ENCODE results near the gene UNC50. TPM values are rescaled to one million over a fixed set of nuclear protein-coding genes. Genes with fewer than 3 reads are reported as not detected.
A peak's percentile ranks its signal among the peaks of the same experiment; 100 is the strongest.

UNC50 gene, protein sequence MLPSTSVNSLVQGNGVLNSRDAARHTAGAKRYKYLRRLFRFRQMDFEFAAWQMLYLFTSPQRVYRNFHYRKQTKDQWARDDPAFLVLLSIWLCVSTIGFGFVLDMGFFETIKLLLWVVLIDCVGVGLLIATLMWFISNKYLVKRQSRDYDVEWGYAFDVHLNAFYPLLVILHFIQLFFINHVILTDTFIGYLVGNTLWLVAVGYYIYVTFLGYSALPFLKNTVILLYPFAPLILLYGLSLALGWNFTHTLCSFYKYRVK
- total RNA-seq, result 10 to 100 TPM; 29.8 to 30.9 TPM

DNA sequence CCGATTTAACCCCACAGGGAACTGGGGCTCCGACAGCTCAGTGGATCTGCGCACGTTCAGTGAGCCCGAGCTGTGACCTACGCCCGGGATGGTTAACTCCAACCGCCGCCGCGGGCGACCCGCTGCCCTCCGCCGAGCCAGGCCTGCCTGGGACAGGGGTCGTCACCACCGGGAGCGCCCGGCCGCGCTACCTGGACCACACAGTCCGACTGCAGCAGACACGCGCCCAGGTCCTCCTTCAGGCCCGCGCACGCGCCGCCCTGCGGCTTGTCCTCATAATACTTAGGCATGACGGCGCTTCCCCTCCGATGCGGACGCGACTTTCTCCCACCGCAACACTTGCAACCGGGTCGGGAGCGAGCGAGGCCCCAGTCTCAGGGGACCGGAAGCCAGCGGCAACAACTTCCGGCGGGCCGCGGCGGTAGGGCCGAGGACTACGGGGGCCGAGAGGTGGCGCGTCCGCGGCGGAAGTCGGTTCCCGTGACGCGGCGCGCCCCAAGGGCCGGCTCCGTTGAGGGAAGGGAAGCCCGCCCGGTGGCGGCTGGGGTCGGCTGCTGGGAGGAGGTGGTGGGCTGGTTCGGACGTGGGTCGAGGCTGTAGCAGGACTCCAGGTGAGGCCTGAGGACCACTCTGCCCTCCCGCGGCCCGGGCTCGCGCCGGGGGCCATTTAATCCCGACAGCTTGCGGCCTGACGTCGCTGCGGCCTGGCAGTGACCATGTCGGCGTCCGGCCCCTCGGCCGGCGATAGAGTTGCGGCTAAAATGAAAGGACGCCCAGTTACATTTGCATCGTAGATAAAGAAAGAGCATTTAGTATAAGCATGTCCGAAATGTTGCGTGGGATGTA, at the start of gene UNC50, which contains the start of gene COA5:
Gene UNC50 (plus strand): TSS at position 474 of the 846 bp plus-strand sequence. CDS start 1,171 bp downstream, outside the sequence.
Gene COA5 (minus strand): TSS at position 397 of the 846 bp plus-strand sequence. CDS start 107 bp downstream, at position 290.
- Mint-ChIP-seq H3K4me1 (peaks cover 51% of the 10 kb centered on the region), H3K9me3 (no peaks in the 10 kb centered on the region), H3K27me3 (no peaks in the 10 kb centered on the region), H3K4me3 (peak within 1 kb of the TSS; percentile 83), H3K36me3 (peaks cover 22% of the 10 kb centered on the region), H3K27ac (peak within 1 kb of the TSS; percentile 84)
- peak; percentile 94 for DNase-seq

DNA sequence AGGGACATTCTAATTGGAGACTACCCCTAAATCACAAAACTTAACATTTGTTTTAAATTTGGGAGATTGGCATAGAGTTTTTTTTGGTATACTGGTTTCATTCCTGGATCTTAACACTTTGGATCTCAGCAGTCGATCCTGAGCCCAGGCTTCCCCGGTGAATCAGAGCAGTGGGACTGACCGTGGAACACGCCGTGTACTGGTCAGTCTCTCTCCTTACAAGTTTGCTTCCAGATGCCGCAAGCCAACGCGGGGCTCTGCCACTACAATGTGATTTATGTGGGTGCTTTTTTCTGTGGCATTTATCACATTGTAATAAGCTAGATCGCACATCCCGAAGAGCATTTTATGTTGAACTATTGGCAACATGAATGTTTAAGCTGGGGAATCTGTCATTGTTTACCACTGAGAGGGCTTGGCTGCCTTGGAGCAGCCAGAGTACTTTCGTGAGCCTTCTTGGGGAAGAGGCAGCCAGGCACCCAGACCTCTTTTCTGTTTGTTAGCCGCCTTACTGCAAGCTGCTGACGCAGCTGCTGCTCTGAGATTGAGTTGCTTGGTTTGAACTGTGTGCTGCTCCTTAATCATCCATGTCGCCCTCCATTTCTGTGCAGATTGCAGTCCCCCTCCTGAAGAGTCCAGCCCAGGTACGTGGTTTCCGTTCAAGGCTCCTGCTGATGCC, 49.4 kb upstream of the UNC50 start:
- peak overlapping the region; percentile 49 for H3K27ac Mint-ChIP-seq
- H3K9me3 Mint-ChIP-seq, result no peaks in the 10 kb centered on the region
- peaks cover 25% of the 10 kb centered on the region for H3K4me1 Mint-ChIP-seq
- peaks cover 11% of the 10 kb centered on the region for H3K36me3 Mint-ChIP-seq
- no peaks in the 10 kb centered on the region for H3K27me3 Mint-ChIP-seq
- no peak overlapping the region for H3K4me3 Mint-ChIP-seq
- no peak for DNase-seq

DNA sequence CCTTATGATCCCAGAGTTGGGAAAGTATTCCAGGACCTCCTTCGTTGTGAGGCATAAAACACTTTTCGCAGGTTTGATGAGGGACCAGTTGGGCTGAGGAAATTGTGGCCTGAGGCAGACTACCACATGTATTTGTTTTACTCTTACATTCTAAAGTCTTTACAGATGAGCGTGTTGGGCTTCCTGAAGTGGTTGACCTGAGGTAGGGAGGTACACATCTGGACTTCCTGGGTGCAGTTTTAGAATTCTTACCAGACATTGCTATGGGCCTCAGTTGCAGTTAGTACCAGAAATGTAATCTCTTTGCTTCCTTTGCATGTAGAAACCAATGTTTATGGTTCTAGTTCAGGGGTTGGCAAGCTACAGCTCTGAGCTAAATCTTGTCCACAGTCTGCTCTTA, 48.8 kb upstream of the UNC50 start:
- Mint-ChIP-seq H3K4me3 (no peak overlapping the region), H3K27me3 (no peaks in the 10 kb centered on the region), H3K27ac (peak overlapping the region; percentile 49), H3K36me3 (peaks cover 10% of the 10 kb centered on the region), H3K9me3 (no peaks in the 10 kb centered on the region), H3K4me1 (peaks cover 25% of the 10 kb centered on the region)
- no peak for DNase-seq

DNA sequence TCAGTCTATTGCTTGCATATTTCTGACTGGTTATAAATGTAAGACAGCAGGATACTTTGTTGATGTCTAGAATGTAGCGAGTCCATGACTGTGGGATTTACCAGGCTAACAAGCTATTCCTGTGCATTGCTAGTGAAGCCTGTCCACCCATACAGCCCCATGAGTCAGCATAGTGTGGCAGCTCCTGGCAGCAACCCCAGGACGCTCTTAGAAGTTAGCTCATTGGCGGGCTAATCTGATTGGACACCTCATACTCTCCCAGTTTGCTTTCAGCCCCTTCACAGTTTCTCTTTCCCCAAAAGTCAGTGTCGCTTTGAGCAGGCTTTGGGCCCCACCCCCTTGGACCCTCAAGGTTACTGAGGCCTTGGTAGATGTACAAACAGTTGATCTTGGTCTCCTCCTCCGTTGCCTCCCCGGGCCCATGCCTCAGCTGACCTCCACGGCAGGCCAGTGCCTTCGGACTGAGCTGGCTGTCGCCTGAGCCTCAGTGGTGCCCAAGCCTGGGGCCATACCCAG, 48.1 kb upstream of the UNC50 start:
- no peak overlapping the region for H3K4me3 Mint-ChIP-seq
- peak overlapping the region; percentile 49 for H3K27ac Mint-ChIP-seq
- H3K27me3 Mint-ChIP-seq, result no peaks in the 10 kb centered on the region
- H3K4me1 Mint-ChIP-seq, result peaks cover 28% of the 10 kb centered on the region
- no peaks in the 10 kb centered on the region for H3K9me3 Mint-ChIP-seq
- peaks cover 8% of the 10 kb centered on the region for H3K36me3 Mint-ChIP-seq
- DNase-seq, result no peak

DNA sequence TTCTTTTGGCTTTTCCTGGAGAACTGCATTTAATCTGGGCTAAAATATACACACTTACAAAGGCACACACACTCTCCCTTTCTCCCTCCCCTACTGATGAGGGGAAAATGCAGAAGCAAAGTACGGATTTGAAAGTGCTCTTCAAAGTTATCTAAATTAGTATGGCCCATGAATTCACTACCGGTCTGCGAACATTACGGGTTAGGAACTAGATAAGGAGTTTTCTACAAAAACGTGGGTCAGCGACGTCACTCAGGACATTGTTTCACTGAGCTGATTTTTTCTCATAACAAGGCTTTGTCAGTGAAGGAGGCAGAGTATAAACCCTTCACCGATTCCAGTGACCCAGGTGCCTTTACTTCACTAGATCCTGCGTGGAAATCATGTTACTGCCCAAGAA, 47.4 kb upstream of the UNC50 start:
- H3K4me1 Mint-ChIP-seq, result peaks cover 29% of the 10 kb centered on the region
- H3K36me3 Mint-ChIP-seq, result peaks cover 8% of the 10 kb centered on the region
- H3K9me3 Mint-ChIP-seq, result no peaks in the 10 kb centered on the region
- H3K4me3 Mint-ChIP-seq, result no peak overlapping the region
- H3K27ac Mint-ChIP-seq, result peak overlapping the region; percentile 49
- H3K27me3 Mint-ChIP-seq, result no peaks in the 10 kb centered on the region
- DNase-seq, result no peak

DNA sequence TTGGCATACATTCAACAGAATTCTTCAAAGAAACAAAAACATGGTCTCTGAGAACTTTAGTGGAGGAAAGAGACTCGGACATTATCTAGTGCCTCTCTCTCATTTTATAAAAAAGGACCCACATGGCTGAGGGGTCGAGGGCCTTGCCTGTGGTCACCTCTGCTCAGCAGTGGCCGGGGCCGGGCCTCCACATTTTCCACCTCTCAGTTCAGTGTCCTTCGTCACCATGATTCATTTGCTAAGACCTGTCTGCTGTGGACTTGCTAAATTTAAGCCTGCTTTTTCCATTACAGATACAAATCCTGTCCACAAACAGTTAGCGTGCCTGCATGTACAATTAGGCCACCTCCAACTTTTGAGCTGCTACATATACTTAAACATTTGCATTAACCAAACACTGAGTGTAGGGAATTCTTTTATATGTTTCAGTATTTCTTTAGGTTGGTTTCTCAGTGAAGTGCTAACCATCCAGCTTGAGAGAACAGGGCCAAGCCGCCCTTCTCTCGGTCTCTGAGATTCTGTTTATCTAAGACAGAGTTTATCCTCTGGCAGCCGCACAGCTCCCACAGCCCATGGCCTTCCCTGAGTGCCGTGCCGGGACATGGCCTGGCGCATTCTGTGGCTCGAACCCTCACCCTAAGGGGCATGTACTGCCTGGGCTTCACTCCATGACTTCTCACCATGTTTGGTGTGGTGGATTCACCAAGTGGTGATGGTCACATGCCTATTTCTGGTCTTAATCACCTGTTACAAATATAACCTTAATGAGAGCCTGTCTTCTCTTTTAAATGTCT, 46.3 kb upstream of the UNC50 start:
- DNase-seq, result no peak
- no peak overlapping the region for H3K4me3 Mint-ChIP-seq
- no peaks in the 10 kb centered on the region for H3K27me3 Mint-ChIP-seq
- no peaks in the 10 kb centered on the region for H3K9me3 Mint-ChIP-seq
- H3K4me1 Mint-ChIP-seq, result peaks cover 19% of the 10 kb centered on the region
- no peak overlapping the region for H3K27ac Mint-ChIP-seq
- peaks cover 6% of the 10 kb centered on the region for H3K36me3 Mint-ChIP-seq

DNA sequence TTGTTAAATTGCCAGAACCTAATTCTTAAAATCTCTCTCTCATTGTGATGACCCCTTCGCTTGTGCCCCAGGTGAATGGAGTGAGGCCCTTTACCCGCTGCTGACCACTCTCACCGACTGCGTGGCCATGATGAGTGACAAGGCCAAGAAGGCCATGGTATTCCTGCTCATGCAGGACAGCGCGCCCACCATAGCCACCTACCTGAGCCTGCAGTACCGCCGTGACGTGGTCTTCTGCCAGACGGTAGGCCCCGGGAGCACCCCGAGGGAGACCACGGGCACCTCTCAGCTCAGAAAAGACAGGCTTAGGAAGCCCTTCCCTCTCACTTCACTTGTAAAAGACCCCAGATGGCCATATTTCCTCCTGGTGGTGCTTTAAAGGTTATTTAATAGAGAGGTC, 45.0 kb upstream of the UNC50 start:
- no peak for DNase-seq
- peak overlapping the region; percentile 46 for H3K27ac Mint-ChIP-seq
- no peaks in the 10 kb centered on the region for H3K9me3 Mint-ChIP-seq
- no peaks in the 10 kb centered on the region for H3K27me3 Mint-ChIP-seq
- H3K4me1 Mint-ChIP-seq, result peaks cover 14% of the 10 kb centered on the region
- H3K36me3 Mint-ChIP-seq, result peaks cover 6% of the 10 kb centered on the region
- no peak overlapping the region for H3K4me3 Mint-ChIP-seq

DNA sequence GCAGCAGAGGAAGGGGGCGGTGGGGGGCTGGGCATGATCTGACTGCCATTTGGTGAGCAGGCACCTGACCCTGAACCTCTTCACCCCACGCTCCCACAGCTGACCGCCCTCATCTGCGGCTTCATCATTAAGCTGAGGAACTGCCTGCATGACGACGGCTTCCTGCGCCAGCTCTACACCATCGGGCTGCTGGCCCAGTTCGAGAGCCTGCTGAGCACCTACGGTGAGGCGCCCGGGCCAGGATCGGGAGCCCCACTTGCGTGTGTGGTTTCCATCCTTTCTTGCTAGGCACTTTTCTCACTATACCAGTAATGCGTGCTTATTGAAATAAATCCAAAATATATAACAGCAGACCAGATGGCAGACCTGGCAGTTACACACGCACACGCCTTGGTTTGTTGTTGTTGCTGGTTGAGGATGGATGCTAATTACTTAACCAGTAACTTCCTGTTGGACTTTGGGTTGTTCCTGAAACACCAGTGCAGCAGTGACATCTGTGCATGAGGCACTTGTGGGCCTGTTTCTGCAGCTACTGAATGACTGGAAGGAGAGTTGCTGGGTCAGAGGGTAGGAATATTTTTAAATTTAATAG, 43.8 kb upstream of the UNC50 start:
- Mint-ChIP-seq H3K36me3 (peaks cover 8% of the 10 kb centered on the region), H3K9me3 (no peaks in the 10 kb centered on the region)

DNA sequence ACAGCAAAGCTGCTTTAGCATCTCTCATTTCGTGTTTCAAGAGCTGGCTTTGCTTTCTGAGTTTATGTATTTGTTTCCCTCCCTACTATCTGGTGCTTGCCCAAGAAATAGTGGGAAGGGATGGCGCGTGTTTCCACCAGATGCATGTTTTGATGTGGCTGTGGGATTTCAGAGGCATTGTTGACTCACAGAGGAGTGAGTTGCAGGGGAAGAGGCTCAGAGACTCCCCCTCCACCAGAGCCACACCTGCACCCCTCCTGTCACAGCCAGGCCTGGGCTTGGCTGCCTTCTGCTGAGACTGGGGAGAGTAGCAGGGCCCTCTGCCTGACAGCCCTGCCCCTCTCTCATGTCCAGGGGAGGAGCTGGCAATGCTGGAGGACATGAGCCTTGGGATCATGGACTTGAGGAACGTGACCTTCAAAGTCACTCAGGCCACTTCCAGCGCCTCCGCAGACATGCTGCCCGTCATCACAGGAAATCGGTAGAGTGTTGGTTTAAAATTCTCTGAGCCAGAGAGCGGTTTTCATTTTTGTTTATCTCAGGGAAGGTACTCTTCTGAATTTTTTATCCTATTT, 43.0 kb upstream of the UNC50 start:
- peaks cover 5% of the 10 kb centered on the region for H3K4me1 Mint-ChIP-seq
- H3K27me3 Mint-ChIP-seq, result no peaks in the 10 kb centered on the region
- no peak overlapping the region for H3K27ac Mint-ChIP-seq
- H3K4me3 Mint-ChIP-seq, result no peak overlapping the region
- no peak for DNase-seq
- H3K36me3 Mint-ChIP-seq, result peaks cover 15% of the 10 kb centered on the region
- H3K9me3 Mint-ChIP-seq, result no peaks in the 10 kb centered on the region

More for the DNA sequence above, 43.8 kb upstream of the UNC50 start:
- no peak overlapping the region for H3K27ac Mint-ChIP-seq
- no peak for DNase-seq
- peaks cover 6% of the 10 kb centered on the region for H3K4me1 Mint-ChIP-seq
- no peak overlapping the region for H3K4me3 Mint-ChIP-seq
- no peaks in the 10 kb centered on the region for H3K27me3 Mint-ChIP-seq

DNA sequence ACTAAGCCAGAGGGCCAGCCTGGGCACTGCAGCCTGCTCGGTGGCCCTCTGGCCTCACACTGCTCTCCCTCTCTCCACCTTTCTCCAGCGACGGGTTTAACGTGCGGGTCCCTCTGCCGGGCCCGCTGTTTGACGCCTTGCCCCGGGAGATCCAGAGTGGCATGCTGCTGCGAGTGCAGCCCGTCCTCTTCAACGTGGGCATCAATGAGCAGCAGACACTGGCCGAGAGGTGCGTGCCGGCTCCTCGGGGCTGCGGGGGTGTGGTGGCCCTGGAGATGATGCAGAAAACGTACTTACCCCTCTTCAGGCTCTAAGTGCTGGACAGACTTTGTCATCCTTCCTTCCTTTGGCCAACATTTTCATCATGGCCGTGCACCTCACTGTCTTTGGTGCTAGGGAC, 42.4 kb upstream of the UNC50 start:
- H3K9me3 Mint-ChIP-seq, result no peaks in the 10 kb centered on the region
- DNase-seq, result no peak
- peaks cover 5% of the 10 kb centered on the region for H3K4me1 Mint-ChIP-seq
- no peak overlapping the region for H3K4me3 Mint-ChIP-seq
- H3K36me3 Mint-ChIP-seq, result peaks cover 15% of the 10 kb centered on the region
- H3K27me3 Mint-ChIP-seq, result no peaks in the 10 kb centered on the region
- H3K27ac Mint-ChIP-seq, result no peak overlapping the region

DNA sequence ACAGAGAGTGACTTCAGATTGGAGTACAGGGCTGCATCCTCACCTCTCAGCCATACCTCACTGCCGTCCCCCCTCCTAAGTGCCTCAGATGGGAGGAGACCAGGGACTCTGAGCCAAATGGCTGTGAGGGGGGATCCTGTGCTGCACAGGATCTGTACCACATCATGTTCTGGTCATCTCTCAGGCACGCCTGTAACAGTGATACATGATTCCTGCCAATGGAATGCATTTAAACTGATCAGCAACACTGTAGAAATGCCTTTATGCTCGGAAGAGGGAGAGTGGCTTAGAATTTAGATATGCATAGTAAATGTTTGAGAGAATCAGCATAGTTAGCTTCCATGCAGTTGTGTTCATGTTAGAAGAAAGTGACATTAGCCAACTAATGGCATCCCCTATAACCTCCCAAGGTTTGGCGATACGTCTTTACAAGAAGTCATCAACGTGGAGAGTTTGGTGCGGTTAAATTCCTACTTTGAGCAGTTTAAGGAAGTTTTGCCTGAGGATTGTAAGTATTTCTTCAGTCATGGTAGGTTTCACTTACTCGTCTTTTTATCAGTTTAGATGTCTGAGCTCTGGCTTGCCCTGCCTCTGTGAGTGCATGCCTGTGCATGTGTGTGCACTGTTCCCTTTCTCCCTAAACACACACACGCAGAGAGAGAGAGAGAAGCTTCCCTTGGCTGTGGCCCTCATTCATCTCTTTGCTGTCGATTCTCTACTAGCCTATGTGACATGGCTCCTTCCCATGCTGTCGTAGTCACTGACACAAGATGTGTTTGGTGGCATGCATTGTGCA, 40.0 kb upstream of the UNC50 start:
- DNase-seq, result no peak
- Mint-ChIP-seq H3K27me3 (no peaks in the 10 kb centered on the region), H3K4me1 (peaks cover 5% of the 10 kb centered on the region), H3K36me3 (peaks cover 15% of the 10 kb centered on the region), H3K27ac (no peak overlapping the region), H3K4me3 (no peak overlapping the region), H3K9me3 (no peaks in the 10 kb centered on the region)

DNA sequence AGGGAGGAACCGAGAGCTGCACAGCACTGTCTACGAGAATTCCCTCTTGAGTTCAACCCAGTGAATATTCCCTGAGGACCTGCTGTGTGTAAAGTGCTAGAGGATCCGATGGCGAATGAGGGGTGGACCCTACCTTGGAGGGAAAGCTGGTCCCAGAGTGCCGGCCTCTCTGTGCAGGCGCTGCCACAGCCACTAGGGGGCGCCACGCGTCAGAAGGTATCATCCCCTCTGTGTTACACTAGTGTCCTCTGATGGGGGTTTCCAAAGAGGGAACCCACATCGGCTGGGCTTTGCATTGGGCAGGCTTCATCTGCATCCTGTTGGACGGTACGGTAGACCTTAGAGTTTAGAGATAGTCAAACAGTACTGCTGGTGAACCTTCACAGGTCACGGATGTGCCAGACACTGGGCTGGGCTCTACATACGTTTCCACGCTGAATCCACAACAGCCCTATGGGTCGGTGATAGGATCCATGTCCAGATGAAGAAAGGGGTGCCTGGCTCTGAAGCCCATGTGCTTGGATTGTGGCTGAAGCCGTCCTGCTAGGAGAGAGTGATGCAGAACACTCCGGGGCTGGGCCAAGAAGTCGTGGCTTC, 39.1 kb upstream of the UNC50 start:
- H3K27ac Mint-ChIP-seq, result peak overlapping the region; percentile 31

DNA sequence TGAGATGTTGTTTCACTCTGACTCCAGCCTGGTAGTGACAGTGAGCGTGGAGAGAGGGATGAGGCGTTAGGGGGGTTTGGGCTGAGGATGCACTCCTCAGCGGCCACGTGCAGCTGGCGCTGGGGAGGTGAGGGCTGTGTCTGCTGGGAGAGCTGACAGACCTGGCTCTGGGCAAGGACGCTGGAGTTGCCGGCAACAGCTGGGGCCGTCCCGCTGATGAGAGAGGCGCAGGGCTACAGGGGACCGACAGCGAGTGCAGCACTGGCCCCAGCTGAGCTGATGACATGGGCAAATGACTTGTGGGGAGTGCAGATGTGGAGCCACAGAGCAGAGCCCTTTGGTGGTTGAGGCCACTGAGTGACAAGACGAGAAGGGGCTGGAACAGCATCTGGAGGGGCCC, 38.5 kb upstream of the UNC50 start:
- no peak for DNase-seq
- Mint-ChIP-seq H3K27ac (peak overlapping the region; percentile 38), H3K4me3 (no peak overlapping the region), H3K9me3 (no peaks in the 10 kb centered on the region), H3K4me1 (peaks cover 5% of the 10 kb centered on the region), H3K27me3 (no peaks in the 10 kb centered on the region), H3K36me3 (peaks cover 15% of the 10 kb centered on the region)

More for the DNA sequence above, 39.1 kb upstream of the UNC50 start:
- no peaks in the 10 kb centered on the region for H3K27me3 Mint-ChIP-seq
- peaks cover 15% of the 10 kb centered on the region for H3K36me3 Mint-ChIP-seq
- peaks cover 5% of the 10 kb centered on the region for H3K4me1 Mint-ChIP-seq
- DNase-seq, result peak; percentile 63
- H3K4me3 Mint-ChIP-seq, result no peak overlapping the region
- no peaks in the 10 kb centered on the region for H3K9me3 Mint-ChIP-seq

Data from activated naive CD8-positive, alpha-beta T cell treated with anti-CD3 and anti-CD28 coated beads for 36 hours (primary cell).